Measurements from ENCODE around the gene KIF16B.

DNA sequence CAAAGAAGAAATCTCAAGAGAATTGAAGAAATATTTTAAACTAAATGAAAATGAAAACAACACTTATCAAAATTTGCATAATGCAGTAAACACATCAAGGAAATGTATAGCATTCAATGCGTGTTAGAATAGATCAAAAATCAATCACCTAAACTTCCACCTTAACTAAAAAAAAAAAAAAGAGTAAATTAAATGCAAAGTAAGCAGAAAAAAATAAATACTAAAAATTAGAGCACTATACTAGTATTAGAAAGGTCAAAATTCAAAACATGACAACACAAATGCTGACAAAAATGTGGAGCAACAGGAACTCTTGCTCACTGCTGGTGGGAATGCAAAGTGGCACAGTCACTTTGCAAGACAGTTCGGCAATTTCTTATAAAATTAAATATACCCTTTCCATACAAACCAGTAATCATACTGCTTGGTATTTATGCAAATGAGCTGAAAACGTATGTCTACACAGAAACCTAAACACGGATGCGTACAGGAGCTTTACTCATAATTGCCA lies 103.8 kb downstream of the KIF16B start:
- TF ChIP-seq, protein P1, sequence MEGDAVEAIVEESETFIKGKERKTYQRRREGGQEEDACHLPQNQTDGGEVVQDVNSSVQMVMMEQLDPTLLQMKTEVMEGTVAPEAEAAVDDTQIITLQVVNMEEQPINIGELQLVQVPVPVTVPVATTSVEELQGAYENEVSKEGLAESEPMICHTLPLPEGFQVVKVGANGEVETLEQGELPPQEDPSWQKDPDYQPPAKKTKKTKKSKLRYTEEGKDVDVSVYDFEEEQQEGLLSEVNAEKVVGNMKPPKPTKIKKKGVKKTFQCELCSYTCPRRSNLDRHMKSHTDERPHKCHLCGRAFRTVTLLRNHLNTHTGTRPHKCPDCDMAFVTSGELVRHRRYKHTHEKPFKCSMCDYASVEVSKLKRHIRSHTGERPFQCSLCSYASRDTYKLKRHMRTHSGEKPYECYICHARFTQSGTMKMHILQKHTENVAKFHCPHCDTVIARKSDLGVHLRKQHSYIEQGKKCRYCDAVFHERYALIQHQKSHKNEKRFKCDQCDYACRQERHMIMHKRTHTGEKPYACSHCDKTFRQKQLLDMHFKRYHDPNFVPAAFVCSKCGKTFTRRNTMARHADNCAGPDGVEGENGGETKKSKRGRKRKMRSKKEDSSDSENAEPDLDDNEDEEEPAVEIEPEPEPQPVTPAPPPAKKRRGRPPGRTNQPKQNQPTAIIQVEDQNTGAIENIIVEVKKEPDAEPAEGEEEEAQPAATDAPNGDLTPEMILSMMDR (IDR thresholded peaks at IDR 0.05), result no peak
- TF ChIP-seq POLR2A (IDR thresholded peaks at IDR 0.05), result no peak
